Activated CD4-positive, alpha-beta T cell treated with anti-CD3 and anti-CD28 coated beads, Interleukin-2, amount 10 ng/mL, durations not matched to agents 7 days and 5 days (primary cell): ENCODE data around the gene MXRA8. TPM values are rescaled to one million over a fixed set of nuclear protein-coding genes. Genes with fewer than 3 reads are reported as not detected.
"Not testable (repeated sequence)": the region's sequence is repeated elsewhere in the genome, so short reads cannot be mapped to it uniquely, and the experiment has no call there.

Experiments used
- CTCF ChIA-PET: fragments of 350-600 bp; sonication (Branson Sonifier 250); formaldehyde crosslinking; loops from one replicate; lab custom pipeline; 2021; ENCODE audit warnings: antibody characterized with exemption; lab: Charles Lee
- POLR2A ChIA-PET: fragments of 350-600 bp; sonication (Branson Sonifier 250); formaldehyde crosslinking; loops from one replicate; lab custom pipeline; 2021; ENCODE audit warnings: antibody characterized with exemption; lab: Charles Lee
- DNase-seq: peaks from one replicate; pipeline ENCODE4 v3.0.0-alpha.2; 2020
- H3K27ac Mint-ChIP-seq: one replicate; pipeline ENCODE4 v1.8.0; 2021; ENCODE audit warnings: mild to moderate bottlenecking, moderate library complexity, mixed read lengths
- H3K27me3 Mint-ChIP-seq: one replicate; pipeline ENCODE4 v1.8.0; 2021; ENCODE audit warnings: mixed read lengths
- H3K36me3 Mint-ChIP-seq: one replicate; pipeline ENCODE4 v1.8.0; 2021; ENCODE audit warnings: low read depth, mixed read lengths
- H3K4me1 Mint-ChIP-seq: one replicate; pipeline ENCODE4 v1.8.0; 2021; ENCODE audit warnings: mixed read lengths
- H3K4me3 Mint-ChIP-seq: one replicate; pipeline ENCODE4 v1.8.0; 2021; ENCODE audit warnings: mild to moderate bottlenecking, moderate library complexity, mixed read lengths
- H3K9me3 Mint-ChIP-seq: one replicate; pipeline ENCODE4 v1.8.0; 2021; ENCODE audit warnings: mixed read lengths
- total RNA-seq, 2 experiments: library from RNA; stranded (reverse); gene quantifications; one replicate each; pipeline ENCODE4 v1.2.3, GENCODE V29; 2021

The MXRA8 gene
- total RNA-seq, 2 experiments from 2014 or later = 0.15 to 0.30 TPM

- no peaks in the 10 kb centered on the region for H3K27me3 Mint-ChIP-seq
- peak overlapping the region; percentile 41 for H3K27ac Mint-ChIP-seq
- H3K4me3 Mint-ChIP-seq = peak overlapping the region; percentile 88
- peaks cover 12% of the 10 kb centered on the region for H3K36me3 Mint-ChIP-seq
- ChIA-PET CTCF (interaction anchor here (0.8 to 2.4 kb wide), 10 partner anchors 10 to 256 kb away, joined by 3 to 9 read pairs (median 4); no protein-coding TSS in a partner anchor), POLR2A (no interaction called here)
- H3K9me3 Mint-ChIP-seq = no peaks in the 10 kb centered on the region
- DNase-seq = no peak
- peaks cover 49% of the 10 kb centered on the region for H3K4me1 Mint-ChIP-seq
Observed at GRCh38 chr1:1373051-1373814, 14.9 kb upstream of the MXRA8 start.

DNA sequence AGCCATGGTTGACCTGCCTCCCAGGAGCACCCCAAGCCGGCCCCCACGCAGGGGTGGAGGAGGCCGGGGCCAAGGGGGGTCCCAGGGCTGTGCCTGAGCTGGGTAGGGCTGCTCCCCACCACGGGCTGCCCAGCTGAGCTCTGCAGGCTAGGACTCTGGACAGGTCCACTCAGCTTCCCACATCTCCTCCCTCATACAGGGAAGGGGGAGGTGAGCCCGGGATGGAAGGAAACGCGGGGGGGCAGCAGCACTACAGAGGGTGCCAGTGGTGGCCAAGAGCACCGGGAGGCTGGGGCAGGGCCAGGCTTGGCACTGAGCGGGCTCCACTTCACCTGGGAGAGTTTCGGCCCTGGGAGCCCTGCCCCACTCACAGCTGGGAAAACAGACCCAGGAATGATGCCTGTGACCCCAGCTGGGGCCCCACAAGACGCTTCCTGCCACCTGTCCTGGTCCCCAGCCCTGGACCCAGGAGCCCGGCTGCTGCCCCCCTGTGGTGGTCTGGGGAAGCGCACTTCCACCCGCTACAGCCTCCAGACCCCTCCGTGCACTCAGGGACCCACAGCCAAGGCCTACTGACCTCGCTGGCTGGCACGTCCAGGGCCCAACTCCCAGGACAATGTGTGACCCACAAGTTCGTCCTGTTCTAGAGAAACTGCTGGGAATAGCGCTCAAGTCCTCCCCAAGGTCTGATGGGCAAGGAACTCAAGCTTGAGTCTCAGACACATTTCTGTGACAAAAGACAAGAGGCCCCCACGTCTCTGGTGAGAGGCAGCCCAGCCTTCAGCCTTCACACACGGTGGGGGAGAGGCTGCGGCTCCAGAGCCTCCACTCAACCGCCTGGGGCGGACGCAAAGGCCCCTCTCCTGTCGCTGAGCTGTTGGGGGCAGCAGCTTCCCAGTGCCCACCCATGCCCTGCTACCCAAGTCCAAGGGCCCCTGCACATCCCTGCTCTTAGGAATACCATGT is 13.7 kb upstream of the MXRA8 start:
- CTCF ChIA-PET = interaction anchor here (0.6 to 2.4 kb wide), 21 partner anchors 8 to 358 kb away, joined by 3 to 9 read pairs (median 3); partner anchors contain the start of genes CCNL2, ISG15, MRPL20 and UBE2J2
- Mint-ChIP-seq H3K36me3 (peaks cover 12% of the 10 kb centered on the region), H3K27ac (peak overlapping the region; percentile 76), H3K27me3 (no peaks in the 10 kb centered on the region), H3K9me3 (no peaks in the 10 kb centered on the region), H3K4me3 (peak overlapping the region; percentile 51), H3K4me1 (peaks cover 50% of the 10 kb centered on the region)
- POLR2A ChIA-PET = no interaction called here
- peak; percentile 81 for DNase-seq

DNA sequence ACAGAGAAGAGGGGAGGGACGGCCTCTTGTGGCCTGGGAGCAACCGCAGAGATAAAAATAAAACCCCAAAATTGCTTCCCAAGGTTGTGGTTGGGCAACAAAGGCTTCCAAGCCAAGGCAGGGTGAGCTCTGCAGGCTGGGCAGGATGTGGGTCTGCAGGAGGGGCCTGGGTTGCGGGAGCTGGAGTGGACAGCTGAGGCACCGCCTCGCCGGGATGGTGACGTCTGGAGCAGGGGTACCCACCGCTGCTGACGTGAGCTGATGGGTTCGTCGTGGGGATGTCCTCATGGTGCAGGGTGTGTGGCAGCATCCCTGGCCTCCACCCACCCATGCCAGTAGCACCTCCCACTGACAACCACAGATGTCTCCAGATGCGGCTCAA is 13.0 kb upstream of the MXRA8 start:
- DNase-seq = peak; percentile 79
- Mint-ChIP-seq H3K36me3 (peaks cover 12% of the 10 kb centered on the region), H3K4me3 (peak overlapping the region; percentile 38), H3K27ac (peak overlapping the region; percentile 76), H3K27me3 (no peaks in the 10 kb centered on the region), H3K4me1 (peaks cover 46% of the 10 kb centered on the region), H3K9me3 (no peaks in the 10 kb centered on the region)
- POLR2A ChIA-PET = no interaction called here
- CTCF ChIA-PET = interaction anchor here (0.8 to 2.4 kb wide), 13 partner anchors 8 to 358 kb away, joined by 3 to 9 read pairs (median 4); partner anchors contain the start of genes ISG15, MRPL20 and UBE2J2

GRCh38 chr1:1370771-1371300 is 12.5 kb upstream of the MXRA8 start:
- Mint-ChIP-seq H3K36me3 (peaks cover 12% of the 10 kb centered on the region), H3K4me1 (peaks cover 43% of the 10 kb centered on the region), H3K4me3 (peak overlapping the region; percentile 38), H3K9me3 (no peaks in the 10 kb centered on the region), H3K27me3 (no peaks in the 10 kb centered on the region), H3K27ac (peak overlapping the region; percentile 76)
- ChIA-PET CTCF (interaction anchor here (0.5 to 2.4 kb wide), 8 partner anchors 7 to 357 kb away, joined by 3 to 9 read pairs (median 4); partner anchors contain the start of genes CCNL2, ISG15 and UBE2J2), POLR2A (no interaction called here)
- no peak for DNase-seq

DNA sequence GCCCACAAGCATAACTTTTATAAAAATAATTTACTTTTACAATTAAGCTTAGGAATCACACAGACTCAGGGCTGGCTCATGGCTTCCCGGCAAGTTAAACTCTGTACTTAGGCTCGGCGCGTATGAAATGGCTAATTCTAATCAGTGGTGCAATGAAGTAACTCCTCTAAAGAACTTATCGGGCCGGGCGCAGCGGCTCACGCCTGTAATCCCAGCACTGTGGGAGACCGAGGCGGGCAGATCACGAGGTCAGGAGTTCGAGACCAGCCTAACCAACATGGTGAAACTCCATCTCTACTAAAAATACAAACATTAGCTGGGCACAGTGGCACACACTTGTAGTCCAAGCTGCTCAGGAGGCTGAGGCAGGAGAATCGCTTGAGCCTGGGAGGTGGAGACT is 11.7 kb upstream of the MXRA8 start:
- POLR2A ChIA-PET, H3K27me3 Mint-ChIP-seq, H3K4me3 Mint-ChIP-seq, H3K9me3 Mint-ChIP-seq, DNase-seq, H3K36me3 Mint-ChIP-seq: not testable (repeated sequence)
- CTCF ChIA-PET = interaction anchor here (0.5 to 1.3 kb wide), 3 partner anchors 18 to 248 kb away, joined by 3 to 4 read pairs (median 4); partner anchors contain the start of gene CCNL2
- H3K4me1 Mint-ChIP-seq = peaks cover 42% of the 10 kb centered on the region
- peak overlapping the region; percentile 66 for H3K27ac Mint-ChIP-seq

GRCh38 chr1:1367315-1367714 is 9.0 kb upstream of the MXRA8 start:
- Mint-ChIP-seq H3K27ac (no peak overlapping the region), H3K36me3 (peaks cover 2% of the 10 kb centered on the region), H3K4me1 (peaks cover 25% of the 10 kb centered on the region), H3K4me3 (no peak overlapping the region), H3K27me3 (peaks cover 3% of the 10 kb centered on the region), H3K9me3 (no peaks in the 10 kb centered on the region)
- CTCF ChIA-PET = no interaction called here
- DNase-seq = no peak
- POLR2A ChIA-PET = no interaction called here

DNA sequence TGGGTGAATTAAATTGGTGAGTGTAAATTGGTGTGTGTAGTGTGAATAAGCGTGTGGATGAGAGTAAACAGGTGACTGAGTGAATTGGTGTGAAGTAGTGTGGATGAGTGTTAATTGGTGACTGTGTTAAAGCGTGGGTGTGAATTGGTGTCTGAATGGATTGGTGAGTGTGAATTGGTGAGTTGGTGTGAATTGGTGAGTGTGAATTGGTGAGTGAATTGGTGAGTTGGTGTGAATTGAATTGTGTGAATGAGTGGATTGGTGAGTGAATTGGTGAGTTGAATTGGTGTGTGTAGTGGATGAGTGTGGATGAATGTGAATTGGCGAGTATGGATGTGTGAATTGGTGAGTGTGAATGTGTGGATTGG is 8.3 kb upstream of the MXRA8 start:
- peaks cover 7% of the 10 kb centered on the region for H3K27me3 Mint-ChIP-seq
- H3K4me3 Mint-ChIP-seq = no peak overlapping the region
- peaks cover 23% of the 10 kb centered on the region for H3K4me1 Mint-ChIP-seq
- no peaks in the 10 kb centered on the region for H3K9me3 Mint-ChIP-seq
- CTCF ChIA-PET = no interaction called here
- H3K36me3 Mint-ChIP-seq = no peaks in the 10 kb centered on the region
- POLR2A ChIA-PET = no interaction called here
- no peak for DNase-seq
- H3K27ac Mint-ChIP-seq = no peak overlapping the region

DNA sequence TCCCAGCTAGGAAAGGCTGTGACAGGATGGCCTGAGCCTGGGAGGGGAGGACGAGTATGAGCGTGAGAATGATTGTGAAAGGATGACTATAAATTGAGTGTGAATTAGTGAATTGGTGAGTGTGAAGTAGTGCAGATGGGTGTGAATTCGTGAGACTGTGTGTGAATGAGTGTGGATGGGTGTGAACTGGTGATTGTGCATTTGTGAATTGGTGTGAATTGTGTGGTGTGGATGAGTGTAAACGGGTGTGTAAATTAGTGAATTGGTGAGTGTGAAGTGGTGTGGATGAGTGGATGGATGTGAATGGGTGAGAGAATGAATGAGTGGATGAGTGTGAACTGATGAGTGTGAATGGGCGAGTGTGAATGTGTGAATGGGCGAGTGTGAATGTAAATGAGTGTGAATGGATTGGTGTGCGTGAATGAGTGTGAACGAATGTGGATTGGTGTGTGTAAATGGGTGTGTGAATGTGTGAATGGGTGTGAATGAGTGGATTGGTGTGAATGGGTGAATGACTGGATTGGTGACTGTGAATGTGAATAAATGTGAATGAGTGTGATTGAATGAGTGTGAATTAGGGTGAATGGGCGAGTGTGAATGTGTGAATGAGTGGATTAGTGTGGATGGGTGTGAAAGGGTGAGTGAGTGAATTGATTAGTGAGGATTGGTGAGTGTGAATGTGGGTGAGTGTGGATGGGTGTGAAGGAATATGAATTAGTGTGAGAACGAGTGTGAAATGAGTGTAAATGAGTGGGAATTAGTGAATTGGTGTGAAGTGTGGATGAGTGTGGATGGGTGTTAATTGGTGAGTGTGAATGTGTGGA is 7.7 kb upstream of the MXRA8 start:
- H3K9me3 Mint-ChIP-seq = no peaks in the 10 kb centered on the region
- ChIA-PET CTCF (interaction anchor here (0.6 kb wide), 1 partner anchor 133 kb away, joined by 5 read pairs; no protein-coding TSS in a partner anchor), POLR2A (no interaction called here)
- no peak overlapping the region for H3K4me3 Mint-ChIP-seq
- peaks cover 17% of the 10 kb centered on the region for H3K4me1 Mint-ChIP-seq
- H3K27ac Mint-ChIP-seq = no peak overlapping the region
- H3K36me3 Mint-ChIP-seq = no peaks in the 10 kb centered on the region
- H3K27me3 Mint-ChIP-seq = peaks cover 7% of the 10 kb centered on the region
- DNase-seq = no peak

- ChIA-PET POLR2A (no interaction called here), CTCF (interaction anchor here (1.5 kb wide), 1 partner anchor 8 kb away, joined by 8 read pairs; no protein-coding TSS in a partner anchor)
- Mint-ChIP-seq H3K4me1 (peaks cover 15% of the 10 kb centered on the region), H3K4me3 (no peak overlapping the region), H3K27ac (no peak overlapping the region), H3K9me3 (peaks cover 2% of the 10 kb centered on the region), H3K27me3 (peaks cover 12% of the 10 kb centered on the region), H3K36me3 (no peaks in the 10 kb centered on the region)
- no peak for DNase-seq
Observed at GRCh38 chr1:1364266-1364665, 5.9 kb upstream of the MXRA8 start.

DNA sequence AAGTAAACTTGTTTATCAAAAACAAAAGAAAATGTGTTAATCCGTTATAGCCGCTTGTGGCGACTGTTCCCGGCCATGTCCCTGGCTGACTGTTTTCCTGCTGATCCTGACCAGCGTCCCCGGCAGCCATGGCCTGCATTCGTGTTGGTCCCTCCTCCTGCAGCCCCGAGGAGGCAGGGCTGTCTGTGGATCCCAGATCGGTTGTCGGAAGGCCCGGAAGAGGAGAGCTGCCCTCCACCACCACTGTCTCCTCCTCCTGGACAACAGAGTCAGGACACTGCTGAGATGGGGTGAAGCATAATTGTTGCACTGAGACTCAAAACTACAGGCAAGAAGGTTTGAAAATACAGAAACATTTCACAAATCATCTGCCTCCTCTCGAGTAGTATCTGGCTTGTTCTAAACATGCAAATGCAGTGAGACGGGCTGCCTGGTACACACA is 3.6 kb upstream of the MXRA8 start:
- H3K27me3 Mint-ChIP-seq = peaks cover 12% of the 10 kb centered on the region
- H3K4me3 Mint-ChIP-seq = no peak overlapping the region
- no peak overlapping the region for H3K27ac Mint-ChIP-seq
- CTCF ChIA-PET = no interaction called here
- no peak for DNase-seq
- POLR2A ChIA-PET = no interaction called here
- H3K4me1 Mint-ChIP-seq = peaks cover 22% of the 10 kb centered on the region
- H3K36me3 Mint-ChIP-seq = no peaks in the 10 kb centered on the region
- peaks cover 2% of the 10 kb centered on the region for H3K9me3 Mint-ChIP-seq

DNA sequence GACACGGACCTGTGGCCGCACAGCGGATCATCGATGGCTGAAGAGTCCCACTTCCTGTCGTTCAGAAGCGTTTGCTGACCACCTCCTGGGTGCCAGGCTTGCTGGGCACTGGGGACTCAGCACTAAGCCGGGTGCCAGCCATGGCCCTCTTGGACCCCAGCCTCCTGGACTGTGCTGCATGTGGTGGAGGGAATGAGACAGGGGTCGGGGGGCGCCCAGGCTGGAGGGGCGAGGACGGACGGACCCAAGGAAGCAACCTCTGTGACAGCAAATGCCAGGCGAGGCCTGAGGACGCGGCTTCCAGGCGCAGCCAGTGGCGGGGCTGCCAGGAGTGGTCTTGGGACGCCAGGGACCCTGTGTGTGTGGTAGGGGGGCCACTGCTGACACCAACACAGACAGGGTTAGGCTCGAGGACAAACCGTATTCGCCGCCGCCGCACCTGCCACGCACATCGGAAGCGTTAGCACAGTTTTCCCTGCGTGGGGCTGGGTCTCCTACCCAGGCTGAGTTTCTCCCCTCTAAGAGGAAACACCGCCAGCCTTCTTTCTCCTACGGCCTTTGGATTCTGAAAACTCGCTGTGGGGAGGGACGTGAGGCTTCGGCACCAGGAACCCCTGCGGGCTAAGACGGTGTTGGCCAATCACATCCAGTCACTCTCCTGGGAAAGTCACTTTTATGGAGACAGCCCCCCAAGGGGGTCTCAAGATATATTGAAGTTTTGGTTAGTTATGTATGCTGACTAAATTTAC is 3.1 kb upstream of the MXRA8 start:
- Mint-ChIP-seq H3K27ac (no peak overlapping the region), H3K4me3 (no peak overlapping the region), H3K9me3 (peaks cover 2% of the 10 kb centered on the region), H3K4me1 (peaks cover 22% of the 10 kb centered on the region), H3K27me3 (peaks cover 12% of the 10 kb centered on the region), H3K36me3 (no peaks in the 10 kb centered on the region)
- ChIA-PET POLR2A (no interaction called here), CTCF (no interaction called here)
- no peak for DNase-seq
